ENCODE measurements around the gene TTLL11. TPM values are rescaled to one million over a fixed set of nuclear protein-coding genes. Genes with fewer than 3 reads are reported as not detected.
"Not testable (repeated sequence)": the region's sequence is repeated elsewhere in the genome, so short reads cannot be mapped to it uniquely, and the experiment has no call there.

TTLL11 gene
- total RNA-seq, 2 donors from 2014 or later, result 2.5 to 2.6 TPM

DNA sequence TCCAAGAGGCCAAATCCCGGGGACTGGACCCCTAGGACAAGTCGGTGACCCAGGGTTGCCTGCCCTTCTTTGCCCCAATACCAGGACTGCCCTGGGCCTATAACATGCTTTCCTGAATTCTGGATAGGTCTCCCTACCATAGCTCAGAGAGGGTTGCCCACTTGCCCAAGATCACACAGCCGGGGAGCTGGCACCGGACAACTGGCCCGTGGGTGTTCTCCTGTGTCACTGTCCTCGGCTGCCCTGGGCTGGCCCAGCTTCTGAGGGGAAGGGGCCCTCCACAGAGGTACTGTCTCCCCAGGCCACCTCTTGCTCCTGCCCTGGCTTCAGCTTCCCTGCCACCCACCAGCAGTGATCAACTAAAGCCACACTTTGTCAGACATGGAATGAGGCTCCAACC, 28.8 kb upstream of the TTLL11 start:
- H3K4me3 Mint-ChIP-seq, result no peak overlapping the region
- H3K36me3 Mint-ChIP-seq (ENCODE audit: insufficient read depth in 2 of 2), result peaks cover 0 to 2% of the 10 kb centered on the region in 2 donors
- no peaks in the 10 kb centered on the region for H3K9me3 Mint-ChIP-seq
- ATAC-seq (replicated peaks in 1 of 2), result no peak
- peaks cover 29% of the 10 kb centered on the region for H3K27me3 Mint-ChIP-seq (ENCODE audit: low read depth)
- peaks cover 11% of the 10 kb centered on the region for H3K4me1 Mint-ChIP-seq (ENCODE audit: low read depth)
- no peak overlapping the region for H3K27ac Mint-ChIP-seq
- DNase-seq, result no peak

DNA sequence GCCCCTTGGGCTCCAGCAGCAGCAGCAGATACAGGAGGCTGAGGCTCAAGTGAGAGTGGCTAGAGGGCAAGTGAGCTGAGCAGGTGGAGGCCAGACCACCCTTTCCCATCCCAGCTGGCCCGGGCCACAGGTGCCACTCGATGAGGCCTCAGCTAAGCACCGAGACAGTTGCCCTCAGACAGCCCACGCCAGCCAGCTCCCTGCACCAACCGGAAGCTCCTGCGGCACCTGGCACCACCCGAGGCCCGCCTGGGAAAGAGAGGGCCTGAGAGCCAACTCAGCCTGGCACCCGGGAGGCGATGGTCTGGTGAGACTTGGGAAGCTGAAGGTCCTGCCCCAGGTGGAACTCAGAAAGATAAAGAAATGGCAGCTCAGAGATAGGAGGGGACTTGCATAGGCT, 28.3 kb upstream of the TTLL11 start:
- DNase-seq (no peak), ATAC-seq (replicated peaks in 1 of 2) (no peak)
- Mint-ChIP-seq H3K27ac (no peak overlapping the region), H3K27me3 (ENCODE audit: low read depth) (peaks cover 26% of the 10 kb centered on the region), H3K4me3 (no peak overlapping the region), H3K9me3 (no peaks in the 10 kb centered on the region), H3K4me1 (ENCODE audit: low read depth) (peaks cover 8% of the 10 kb centered on the region), H3K36me3 (ENCODE audit: insufficient read depth in 2 of 2) (peaks cover 0 to 2% of the 10 kb centered on the region in 2 donors)

DNA sequence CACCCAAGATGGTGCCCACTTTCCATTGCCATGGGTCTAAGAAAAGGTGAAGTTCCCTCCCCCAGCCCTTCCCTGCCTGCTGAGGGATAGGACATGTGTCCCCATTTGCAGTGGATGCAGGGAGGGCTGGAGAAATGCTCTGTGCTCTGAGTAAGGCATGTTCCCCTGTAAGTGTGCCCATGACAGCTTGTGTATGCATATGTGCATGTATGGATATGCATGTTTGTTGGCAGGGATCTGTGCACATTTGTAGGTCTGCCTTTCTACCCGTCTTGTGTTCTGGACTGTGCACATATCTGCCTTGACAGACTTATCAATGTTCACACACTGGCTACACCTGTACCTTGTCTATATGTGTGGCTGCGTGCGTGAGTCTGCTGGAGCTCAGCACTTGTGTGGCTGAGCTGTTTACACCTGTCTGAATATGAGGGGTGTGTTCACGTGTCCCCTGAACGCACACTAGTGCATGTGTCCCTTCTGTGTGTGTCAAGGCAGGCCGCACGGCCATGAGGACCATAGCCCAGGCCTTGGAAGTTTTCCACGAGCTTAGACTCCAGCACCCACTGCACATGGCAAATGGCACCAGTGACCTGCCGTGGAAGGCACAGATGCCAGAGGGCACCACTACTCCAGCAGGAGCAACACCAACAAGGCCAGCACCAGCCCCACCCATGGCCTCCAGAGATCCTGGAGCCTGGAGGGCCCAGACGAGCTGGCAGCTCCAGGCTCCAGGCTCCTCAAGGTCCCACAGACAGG, 27.4 kb upstream of the TTLL11 start:
- Mint-ChIP-seq H3K4me3 (no peak overlapping the region), H3K36me3 (ENCODE audit: insufficient read depth in 2 of 2) (no peaks in the 10 kb centered on the region), H3K9me3 (no peaks in the 10 kb centered on the region), H3K27ac (no peak overlapping the region), H3K27me3 (ENCODE audit: low read depth) (peaks cover 17% of the 10 kb centered on the region), H3K4me1 (ENCODE audit: low read depth) (no peaks in the 10 kb centered on the region)
- no peak for DNase-seq
- ATAC-seq (replicated peaks in 1 of 2), result no peak

DNA sequence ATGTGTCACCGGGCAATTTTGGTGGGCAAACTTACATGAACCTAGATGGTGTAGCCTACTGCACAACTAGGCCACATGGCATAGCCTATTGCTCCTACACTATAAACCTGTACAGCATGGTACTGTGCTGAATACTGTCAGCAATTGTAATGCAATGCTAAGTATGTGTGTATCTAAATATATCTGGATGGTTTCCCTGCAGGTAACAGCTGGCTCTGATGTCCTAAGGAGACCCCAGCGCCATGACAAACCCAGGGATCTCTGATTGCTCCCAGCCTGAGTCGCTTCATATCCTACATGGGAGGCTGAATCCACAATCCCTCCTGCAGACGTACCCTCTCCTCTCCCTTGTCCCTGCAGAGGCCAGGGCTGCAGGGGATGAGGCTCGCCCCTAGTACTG, 26.6 kb upstream of the TTLL11 start:
- Mint-ChIP-seq H3K27me3 (ENCODE audit: low read depth) (peaks cover 9% of the 10 kb centered on the region), H3K9me3 (no peaks in the 10 kb centered on the region), H3K36me3 (ENCODE audit: insufficient read depth in 2 of 2) (no peaks in the 10 kb centered on the region), H3K4me1 (ENCODE audit: low read depth) (no peaks in the 10 kb centered on the region), H3K4me3 (no peak overlapping the region), H3K27ac (no peak overlapping the region)
- ATAC-seq (replicated peaks in 1 of 2) (no peak), DNase-seq (no peak)

DNA sequence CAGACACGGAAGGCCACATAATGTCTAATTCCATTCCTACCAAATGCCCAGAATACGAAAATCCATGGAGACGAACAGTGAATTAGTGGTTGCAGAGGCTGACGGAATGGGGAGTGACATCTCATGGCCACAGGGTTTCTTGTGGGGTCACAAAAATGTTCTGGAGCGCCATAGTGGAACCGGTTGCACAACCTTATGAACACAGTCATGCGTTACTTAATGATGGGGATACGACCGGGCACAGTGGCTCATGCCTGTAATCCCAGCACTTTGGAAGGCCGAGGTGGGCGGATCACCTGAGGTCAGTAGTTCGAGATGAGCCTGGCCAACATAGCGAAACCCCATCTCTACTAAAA, 26.0 kb upstream of the TTLL11 start:
- DNase-seq (no peak), ATAC-seq (replicated peaks in 1 of 2) (no peak)
- no peak overlapping the region for H3K4me3 Mint-ChIP-seq
- peaks cover 3% of the 10 kb centered on the region for H3K27me3 Mint-ChIP-seq (ENCODE audit: low read depth)
- no peaks in the 10 kb centered on the region for H3K4me1 Mint-ChIP-seq (ENCODE audit: low read depth)
- H3K27ac Mint-ChIP-seq, result no peak overlapping the region
- no peaks in the 10 kb centered on the region for H3K36me3 Mint-ChIP-seq (ENCODE audit: insufficient read depth in 2 of 2)
- no peaks in the 10 kb centered on the region for H3K9me3 Mint-ChIP-seq

DNA sequence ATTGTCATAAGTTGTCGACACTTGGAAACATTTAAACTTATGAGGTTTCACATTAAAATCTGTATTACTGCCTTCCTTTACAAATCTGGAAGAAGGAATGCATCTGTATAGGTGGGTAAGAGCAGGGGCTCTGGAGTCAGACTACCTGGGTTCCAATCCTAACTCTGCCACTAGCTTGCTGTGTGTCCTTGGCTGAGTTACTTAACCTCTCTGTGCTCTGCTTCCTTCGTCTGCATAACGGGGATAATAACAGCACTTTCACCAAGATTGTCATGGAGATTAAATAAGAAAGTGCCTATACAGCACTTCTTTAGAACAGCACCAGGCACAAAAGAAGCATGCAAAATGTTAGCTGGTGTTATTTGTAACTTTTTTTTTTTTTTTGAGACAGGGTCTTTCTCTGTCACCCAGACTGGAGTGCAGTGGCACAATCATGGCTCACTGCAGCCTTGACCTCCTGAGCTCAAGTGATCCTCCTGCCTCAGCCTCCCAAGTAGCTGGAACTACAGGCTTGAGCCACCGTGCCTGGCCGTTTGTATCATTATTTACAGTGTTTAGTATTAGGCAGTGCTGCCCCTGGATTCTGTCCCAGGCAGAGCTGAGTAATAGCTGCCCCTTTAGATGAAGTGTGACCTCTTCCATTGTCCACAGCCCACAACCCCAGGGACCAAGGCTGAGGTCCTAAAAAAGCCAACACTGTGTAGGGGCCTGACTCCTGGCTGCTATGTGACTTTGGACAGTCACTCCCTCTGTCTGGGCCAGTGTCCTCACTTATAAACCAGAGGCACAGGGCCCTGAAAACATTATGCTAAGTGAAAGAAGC, 25.4 kb upstream of the TTLL11 start:
- no peak for DNase-seq
- no peak for ATAC-seq (replicated peaks in 1 of 2)
- no peak overlapping the region for H3K27ac Mint-ChIP-seq
- H3K27me3 Mint-ChIP-seq (ENCODE audit: low read depth), result peaks cover 2% of the 10 kb centered on the region
- no peaks in the 10 kb centered on the region for H3K9me3 Mint-ChIP-seq
- H3K4me3 Mint-ChIP-seq, result no peak overlapping the region
- no peaks in the 10 kb centered on the region for H3K4me1 Mint-ChIP-seq (ENCODE audit: low read depth)
- H3K36me3 Mint-ChIP-seq (ENCODE audit: insufficient read depth in 2 of 2), result no peaks in the 10 kb centered on the region

DNA sequence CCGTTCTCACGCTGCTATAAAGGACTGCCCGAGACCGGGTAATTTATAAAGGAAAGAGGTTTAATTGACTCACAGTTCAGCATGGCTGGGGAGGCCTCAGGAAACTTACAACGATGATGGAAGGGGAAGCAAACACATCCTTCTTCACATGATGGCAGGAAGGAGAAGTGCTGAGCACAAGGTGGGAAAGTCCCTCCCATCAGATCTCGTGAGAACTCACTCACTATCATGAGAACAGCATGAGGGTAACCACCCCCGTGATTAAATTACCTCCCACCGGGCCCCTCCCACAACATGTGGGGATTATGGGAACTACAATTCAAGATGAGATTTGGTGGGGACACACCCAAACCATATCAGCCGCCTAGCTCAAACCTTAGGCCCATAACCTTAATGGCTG, 24.1 kb upstream of the TTLL11 start:
- not testable (repeated sequence) for H3K4me1 Mint-ChIP-seq (ENCODE audit: low read depth); DNase-seq; H3K9me3 Mint-ChIP-seq; H3K36me3 Mint-ChIP-seq (ENCODE audit: insufficient read depth in 2 of 2); H3K4me3 Mint-ChIP-seq; ATAC-seq (replicated peaks in 1 of 2); H3K27ac Mint-ChIP-seq
- H3K27me3 Mint-ChIP-seq (ENCODE audit: low read depth), result peaks cover 12% of the 10 kb centered on the region

DNA sequence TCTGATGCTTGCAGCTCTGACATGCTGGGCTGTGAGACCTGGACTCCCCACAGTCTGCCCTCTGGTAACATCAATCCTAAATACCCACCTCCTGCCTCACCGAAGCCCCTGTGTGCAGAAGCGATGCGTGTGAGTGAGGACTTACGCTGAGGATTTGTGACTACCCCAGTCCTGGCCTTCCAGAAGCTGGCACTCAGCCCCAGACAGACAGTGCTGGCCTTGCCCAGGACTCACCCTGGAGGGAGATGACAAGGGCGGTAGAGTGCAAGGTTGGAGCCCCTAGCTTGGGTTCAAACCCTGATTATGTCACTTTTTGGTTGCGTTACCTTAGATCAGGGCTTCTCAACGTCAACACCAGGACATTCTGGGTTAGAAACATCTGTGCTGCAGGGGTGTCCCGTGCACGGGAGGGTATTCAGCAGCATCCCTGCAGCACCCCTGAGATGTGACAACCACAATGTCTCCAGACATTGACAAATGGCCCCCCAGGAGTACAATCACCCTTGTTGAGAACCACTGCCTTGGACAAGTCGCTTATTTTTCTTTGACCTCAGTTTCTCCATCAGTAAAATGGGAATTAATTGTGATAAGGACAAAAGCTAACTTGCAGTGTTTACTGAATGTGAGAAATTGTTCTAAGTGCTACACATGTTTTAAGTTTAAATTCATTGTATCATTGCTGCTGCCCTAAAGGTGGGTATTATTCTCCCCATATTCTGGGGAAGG, 23.5 kb upstream of the TTLL11 start:
- Mint-ChIP-seq H3K27ac (no peak overlapping the region), H3K9me3 (no peaks in the 10 kb centered on the region), H3K36me3 (ENCODE audit: insufficient read depth in 2 of 2) (no peaks in the 10 kb centered on the region), H3K27me3 (ENCODE audit: low read depth) (peaks cover 14% of the 10 kb centered on the region), H3K4me3 (no peak overlapping the region), H3K4me1 (ENCODE audit: low read depth) (no peaks in the 10 kb centered on the region)
- DNase-seq, result no peak
- ATAC-seq (replicated peaks in 1 of 2), result no peak

DNA sequence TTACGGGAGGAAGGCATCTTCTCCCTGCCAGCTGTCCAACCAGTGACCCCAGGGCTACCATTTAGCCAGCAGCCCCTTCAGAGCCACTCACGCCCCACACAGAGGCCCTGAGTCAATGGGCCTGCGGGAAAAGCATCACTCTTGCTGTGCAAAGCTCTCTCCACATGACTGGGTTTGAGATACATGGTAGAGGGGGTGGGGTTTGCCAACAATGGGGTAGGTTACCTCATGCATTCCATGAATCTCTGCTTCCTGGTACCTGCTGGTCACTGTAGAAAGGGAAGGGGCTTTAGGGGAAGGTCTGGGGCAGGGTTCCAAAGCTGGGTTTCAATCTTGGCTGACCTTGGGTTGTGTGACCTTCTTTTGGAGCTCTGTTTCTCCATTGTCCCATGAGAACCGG, 22.9 kb upstream of the TTLL11 start:
- Mint-ChIP-seq H3K27me3 (ENCODE audit: low read depth) (peaks cover 14% of the 10 kb centered on the region), H3K36me3 (ENCODE audit: insufficient read depth in 2 of 2) (no peaks in the 10 kb centered on the region), H3K27ac (no peak overlapping the region), H3K9me3 (no peaks in the 10 kb centered on the region), H3K4me3 (no peak overlapping the region), H3K4me1 (ENCODE audit: low read depth) (no peaks in the 10 kb centered on the region)
- ATAC-seq (replicated peaks in 1 of 2) (no peak), DNase-seq (no peak)

DNA sequence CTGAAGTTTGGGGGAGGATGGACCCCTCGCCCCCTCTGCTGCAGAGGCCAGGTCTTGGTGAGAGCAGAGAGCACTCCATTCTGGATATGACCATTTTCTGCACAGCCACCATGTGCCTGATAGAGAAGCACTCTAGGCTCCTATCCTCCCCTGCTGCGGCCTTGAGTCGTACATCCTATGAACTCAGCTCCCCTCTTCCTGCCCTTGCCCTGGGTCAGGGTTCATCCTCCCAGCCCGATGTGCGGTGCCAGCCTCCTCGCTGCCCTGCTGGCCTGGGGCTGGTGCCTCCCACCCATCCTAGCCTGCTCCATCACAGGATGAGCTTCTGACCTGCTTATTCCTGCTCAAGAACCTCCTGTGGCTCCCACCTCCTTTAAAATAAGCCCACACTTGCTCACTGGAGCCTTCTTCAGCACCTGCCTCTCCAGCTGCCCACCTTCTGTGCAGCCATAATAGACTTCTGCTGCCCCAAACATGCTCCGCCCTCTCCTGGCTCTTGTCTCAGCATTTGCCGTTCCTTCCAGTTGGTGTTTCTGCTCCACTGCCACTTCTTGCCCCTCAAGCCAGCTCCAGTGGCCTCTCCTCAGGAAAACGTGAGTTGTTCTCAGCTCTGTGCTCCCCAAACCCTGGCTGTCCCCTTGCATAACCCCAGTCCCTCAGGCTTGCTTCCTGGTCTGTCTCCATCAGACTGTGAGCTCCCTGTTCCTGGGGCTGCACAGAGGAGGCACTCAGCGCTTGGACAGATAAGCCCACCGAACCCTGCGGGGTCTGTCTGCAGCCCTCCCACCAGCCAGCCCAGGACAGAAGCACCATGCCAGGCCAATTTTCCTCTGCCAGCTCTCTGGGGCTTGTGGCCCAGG, 22.3 kb upstream of the TTLL11 start:
- ATAC-seq (replicated peaks in 1 of 2) (no peak), DNase-seq (no peak)
- Mint-ChIP-seq H3K4me3 (no peak overlapping the region), H3K9me3 (no peaks in the 10 kb centered on the region), H3K4me1 (ENCODE audit: low read depth) (no peaks in the 10 kb centered on the region), H3K27ac (no peak overlapping the region), H3K27me3 (ENCODE audit: low read depth) (peaks cover 14% of the 10 kb centered on the region), H3K36me3 (ENCODE audit: insufficient read depth in 2 of 2) (no peaks in the 10 kb centered on the region)

DNA sequence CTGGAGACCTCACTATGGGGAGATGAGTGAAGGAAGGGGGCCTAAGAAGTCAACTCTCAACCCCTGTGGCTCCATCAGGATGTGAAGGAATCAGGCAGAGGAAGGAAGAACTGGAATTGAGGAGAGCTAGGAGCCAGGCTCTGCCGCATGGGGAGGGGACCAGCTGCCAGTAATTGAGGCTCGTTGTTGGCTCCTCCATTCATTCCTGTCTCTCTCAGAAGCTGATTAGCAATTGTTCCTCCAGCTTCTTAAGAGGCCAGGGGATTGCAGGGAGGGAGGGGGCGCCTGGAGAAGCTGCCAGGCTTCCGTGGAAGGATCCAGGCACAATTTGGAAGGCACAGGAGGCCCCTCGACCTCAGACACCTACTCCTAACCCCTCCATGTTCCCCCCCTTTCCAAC, 20.5 kb upstream of the TTLL11 start:
- DNase-seq, result no peak
- Mint-ChIP-seq H3K4me3 (no peak overlapping the region), H3K4me1 (ENCODE audit: low read depth) (no peaks in the 10 kb centered on the region), H3K27me3 (ENCODE audit: low read depth) (peaks cover 14% of the 10 kb centered on the region), H3K27ac (no peak overlapping the region), H3K36me3 (ENCODE audit: insufficient read depth in 2 of 2) (no peaks in the 10 kb centered on the region), H3K9me3 (no peaks in the 10 kb centered on the region)
- ATAC-seq (replicated peaks in 1 of 2), result no peak

DNA sequence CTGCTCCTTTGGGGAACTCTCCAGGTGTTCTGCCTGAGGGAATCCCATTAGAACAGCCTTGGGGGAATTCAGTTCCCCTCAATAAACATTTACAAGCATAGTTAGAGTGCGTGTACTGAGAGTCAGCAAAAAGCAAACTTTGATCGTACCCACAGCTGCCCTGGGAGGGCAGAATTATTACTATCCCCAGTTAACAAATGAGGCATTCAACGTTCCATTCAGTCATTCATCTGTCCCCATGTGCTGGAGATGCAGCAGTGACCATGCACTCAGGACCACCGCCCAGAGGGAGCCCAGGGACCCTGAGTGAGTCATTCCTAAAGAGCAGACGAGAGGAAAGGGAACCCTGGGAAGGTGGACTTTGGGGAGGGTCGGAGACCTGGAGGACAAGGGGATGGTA, 19.1 kb upstream of the TTLL11 start:
- Mint-ChIP-seq H3K9me3 (no peaks in the 10 kb centered on the region), H3K27ac (no peak overlapping the region), H3K36me3 (ENCODE audit: insufficient read depth in 2 of 2) (no peaks in the 10 kb centered on the region), H3K4me1 (ENCODE audit: low read depth) (no peaks in the 10 kb centered on the region), H3K4me3 (no peak overlapping the region), H3K27me3 (ENCODE audit: low read depth) (peaks cover 14% of the 10 kb centered on the region)
- DNase-seq (no peak), ATAC-seq (replicated peaks in 1 of 2) (no peak)
